Central memory CD8-positive, alpha-beta T cell (primary cell): ENCODE measurements around the gene WDR35.
A peak's percentile ranks its signal among the peaks of the same experiment; 100 is the strongest.

ENCODE experiments used
- ATAC-seq: fragments of 150-1000 bp; cut with Tn5 transposase; replicated peaks from 2 replicates; pipeline ENCODE4 v1.10.0; 2022; ENCODE audit warnings: mild to moderate bottlenecking, moderate FRiP score, moderate number of reproducible peaks; ENCODE audit not compliant: poor library complexity, severe bottlenecking; ENCODE audit errors: extremely low read depth
- DNase-seq, 2 donors: peaks; one replicate each; pipeline ENCODE4 v3.0.0; 2021; ENCODE audit warnings: low spot score in 2 of 2
- H3K27ac Mint-ChIP-seq: one replicate; pipeline ENCODE4 v1.8.0; 2022; ENCODE audit warnings: low read depth, mild to moderate bottlenecking, moderate library complexity, mixed read lengths
- H3K27me3 Mint-ChIP-seq: one replicate; pipeline ENCODE4 v1.8.0; 2022; ENCODE audit warnings: mixed read lengths
- H3K36me3 Mint-ChIP-seq: one replicate; pipeline ENCODE4 v1.8.0; 2022; ENCODE audit warnings: mild to moderate bottlenecking, moderate library complexity, mixed read lengths; ENCODE audit not compliant: insufficient read depth
- H3K4me1 Mint-ChIP-seq: one replicate; pipeline ENCODE4 v1.8.0; 2022; ENCODE audit warnings: mixed read lengths
- H3K4me3 Mint-ChIP-seq: one replicate; pipeline ENCODE4 v1.8.0; 2022; ENCODE audit warnings: mild to moderate bottlenecking, moderate library complexity, mixed read lengths
- H3K9me3 Mint-ChIP-seq: one replicate; pipeline ENCODE4 v1.8.0; 2022; ENCODE audit warnings: mixed read lengths

WDR35 gene

DNA sequence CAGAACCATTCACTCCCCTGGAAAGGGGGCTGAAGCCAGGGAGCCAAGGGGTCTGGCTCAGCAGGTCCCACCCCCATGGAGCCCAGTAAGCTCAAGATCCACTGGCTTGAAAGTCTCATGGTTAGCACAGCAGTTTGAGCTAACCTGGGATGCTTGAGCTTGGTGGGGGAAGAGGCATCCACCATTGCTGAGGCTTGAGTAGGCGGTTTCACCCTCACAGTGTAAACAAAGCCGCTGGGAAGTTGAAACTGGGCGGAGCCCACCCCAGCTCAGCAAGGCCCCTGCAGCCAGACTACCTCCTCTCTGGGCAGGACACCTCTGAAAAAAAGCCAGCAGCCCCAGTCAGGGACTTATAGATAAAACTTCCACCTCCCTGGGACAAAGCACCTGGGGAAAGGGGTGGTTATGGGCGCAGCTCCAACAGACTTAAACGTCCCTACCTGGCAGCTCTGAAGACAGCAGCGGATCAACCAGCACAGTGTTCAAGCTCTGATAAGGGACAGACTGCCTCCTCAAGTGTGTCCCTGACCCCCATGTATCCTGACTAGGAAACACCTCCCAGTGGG lies 73.4 kb downstream of the WDR35 start:
- no peaks in the 10 kb centered on the region for H3K27me3 Mint-ChIP-seq
- H3K4me3 Mint-ChIP-seq: no peak overlapping the region

DNA sequence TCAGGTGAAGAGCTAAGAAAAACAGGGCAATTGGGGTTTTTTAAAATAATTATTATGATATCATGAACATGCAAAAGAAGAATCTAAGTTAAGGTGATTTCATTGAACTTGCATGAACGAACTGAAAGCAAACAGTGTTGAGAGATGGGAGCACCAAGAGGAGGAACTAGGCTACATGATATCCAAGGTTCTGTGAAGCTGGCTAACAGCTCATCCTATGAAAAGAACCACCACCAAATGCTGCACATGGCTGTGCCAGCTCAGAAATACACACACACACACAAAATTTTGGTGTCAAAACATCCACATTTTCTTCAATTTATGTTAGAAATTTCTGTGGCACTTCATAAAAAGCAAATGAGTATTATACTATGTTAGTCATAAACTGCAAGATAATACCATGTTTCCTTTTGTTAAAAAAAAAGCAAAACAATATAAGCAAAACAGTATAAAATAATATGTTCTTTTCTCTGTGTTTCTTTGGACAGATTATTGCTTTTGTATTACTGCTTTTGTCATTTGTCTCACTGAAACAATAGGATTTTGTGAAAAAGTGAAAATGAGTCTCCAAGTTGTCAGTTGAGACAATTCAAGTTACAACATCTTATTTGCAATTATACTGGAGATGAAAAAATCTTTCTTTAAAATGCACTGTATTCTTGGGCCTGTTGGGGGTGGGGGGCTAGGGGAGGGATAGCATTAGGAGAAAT lies 75.5 kb downstream of the WDR35 start:
- Mint-ChIP-seq H3K4me3 (no peak overlapping the region), H3K27ac (no peak overlapping the region), H3K27me3 (no peaks in the 10 kb centered on the region), H3K9me3 (no peaks in the 10 kb centered on the region), H3K36me3 (no peaks in the 10 kb centered on the region), H3K4me1 (no peaks in the 10 kb centered on the region)
- ATAC-seq (no peak), DNase-seq (no peak)

More for the DNA sequence above, 73.4 kb downstream of the WDR35 start:
- Mint-ChIP-seq H3K4me1 (no peaks in the 10 kb centered on the region), H3K36me3 (no peaks in the 10 kb centered on the region), H3K27ac (no peak overlapping the region), H3K9me3 (no peaks in the 10 kb centered on the region)
- no peak for ATAC-seq
- no peak for DNase-seq

DNA sequence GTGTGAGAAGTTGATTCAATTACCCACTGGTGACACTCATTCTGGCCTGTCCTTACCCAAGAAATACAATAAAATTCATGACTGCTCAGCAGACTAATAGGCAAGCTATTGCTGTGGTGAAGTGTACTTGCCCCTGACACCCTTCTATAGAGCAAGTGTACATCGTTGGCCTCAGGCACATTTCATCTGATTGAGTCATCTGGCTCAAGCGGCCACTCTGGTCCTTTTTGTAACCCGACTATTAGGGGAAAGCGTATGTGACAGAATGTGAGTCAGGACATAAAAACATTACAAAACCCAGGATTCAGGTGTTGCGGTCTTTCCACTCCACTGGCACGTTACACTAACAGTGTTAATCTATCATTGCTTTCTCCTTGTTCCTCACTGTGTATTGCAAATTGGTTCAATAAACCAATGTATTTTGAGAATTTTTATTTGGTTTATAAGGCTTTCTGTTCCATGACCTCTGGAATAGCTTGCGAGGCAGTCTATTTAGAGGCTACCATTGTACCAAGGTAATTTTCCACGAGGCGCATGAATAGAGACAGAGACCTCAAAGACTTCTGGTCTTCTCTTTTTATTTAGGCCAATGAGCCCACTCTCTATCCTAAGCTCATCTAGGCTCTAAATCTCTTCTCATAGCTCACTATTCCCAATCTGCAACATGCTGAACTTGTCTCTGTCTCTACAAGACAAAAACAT lies 77.9 kb downstream of the WDR35 start:
- no peaks in the 10 kb centered on the region for H3K36me3 Mint-ChIP-seq
- no peak overlapping the region for H3K27ac Mint-ChIP-seq
- no peaks in the 10 kb centered on the region for H3K9me3 Mint-ChIP-seq
- no peaks in the 10 kb centered on the region for H3K4me1 Mint-ChIP-seq
- no peak overlapping the region for H3K4me3 Mint-ChIP-seq
- ATAC-seq: no peak
- no peaks in the 10 kb centered on the region for H3K27me3 Mint-ChIP-seq
- DNase-seq: no peak

DNA sequence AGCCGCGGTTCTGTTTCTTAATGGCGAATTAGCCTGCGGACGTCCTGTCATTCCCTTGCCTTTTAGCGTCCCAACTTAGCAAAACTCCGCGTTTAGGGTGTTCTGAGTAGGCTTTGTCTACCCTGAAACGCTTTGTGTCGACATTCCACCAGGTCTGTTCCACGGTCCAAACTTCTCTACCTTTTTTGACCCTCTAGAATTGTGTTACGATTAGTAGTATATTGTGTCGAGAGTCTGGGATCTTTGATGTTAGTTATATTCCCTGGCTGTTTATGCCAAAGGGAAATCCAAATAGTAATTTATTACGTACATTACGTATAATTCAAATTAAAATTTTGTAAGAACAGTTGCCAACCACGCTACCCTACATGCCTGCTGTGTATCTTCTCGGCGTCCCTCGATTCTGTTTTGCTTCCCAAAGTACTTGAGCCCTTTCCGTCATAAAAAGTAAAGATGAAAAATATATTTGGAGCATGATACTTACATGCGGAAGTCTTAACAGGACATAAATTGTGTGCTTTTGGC lies 87.6 kb downstream of the WDR35 start:
- Mint-ChIP-seq H3K4me1 (peaks cover 25% of the 10 kb centered on the region), H3K9me3 (no peaks in the 10 kb centered on the region), H3K36me3 (peaks cover 31% of the 10 kb centered on the region), H3K27ac (peak overlapping the region; percentile 94), H3K4me3 (peak overlapping the region; percentile 85), H3K27me3 (peaks cover 19% of the 10 kb centered on the region)
- peak; percentile 4 for ATAC-seq
- DNase-seq: no peak

DNA sequence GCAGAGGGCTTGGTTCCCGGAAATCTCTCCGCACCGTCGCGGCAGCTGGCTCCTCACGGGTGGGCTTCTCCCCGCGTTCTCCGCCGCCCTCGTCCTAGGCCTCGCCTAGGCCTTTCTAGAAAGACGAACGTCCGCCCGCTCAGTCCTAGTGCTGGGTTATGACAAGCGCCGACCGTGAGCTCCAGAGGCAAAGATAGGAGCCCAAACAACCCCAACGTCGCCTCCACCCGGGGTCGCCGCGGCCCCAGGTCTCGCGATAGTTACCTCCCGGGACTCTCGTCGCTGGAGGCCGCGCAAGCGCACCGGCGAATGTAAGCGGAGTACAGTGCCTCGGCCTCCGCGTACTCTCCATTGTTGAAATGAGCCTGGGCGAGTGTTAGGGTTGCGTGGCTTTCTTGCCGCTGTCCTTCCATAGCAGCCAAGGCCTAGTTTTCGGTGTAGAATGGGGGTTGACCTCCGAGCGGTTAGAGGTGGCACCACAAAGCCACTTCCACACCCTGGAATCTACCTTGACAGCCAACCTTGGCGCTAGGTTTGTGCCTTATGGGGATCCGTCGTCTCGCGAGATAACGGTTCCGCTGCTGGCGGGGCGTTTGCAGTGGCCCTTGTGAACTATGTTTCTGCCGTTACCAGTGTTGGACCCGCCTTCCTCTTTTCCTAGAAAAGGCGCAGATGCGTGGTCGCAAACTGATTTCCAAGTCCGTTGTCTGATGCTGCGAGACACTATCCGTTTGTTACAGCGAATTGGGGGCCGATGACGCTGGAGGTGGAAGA lies 88.3 kb downstream of the WDR35 start, which contains the start of gene TTC32:
TTC32 (minus strand) TSS at position 542 of the 774 bp plus-strand sequence; CDS start at position 413, 129 bp downstream.
- DNase-seq (peak; percentile 91 to 93), ATAC-seq (peak; percentile 87)
- Mint-ChIP-seq H3K4me1 (peaks cover 25% of the 10 kb centered on the region), H3K36me3 (peaks cover 31% of the 10 kb centered on the region), H3K27ac (peak within 1 kb of the TSS; percentile 94), H3K9me3 (no peaks in the 10 kb centered on the region), H3K27me3 (peaks cover 19% of the 10 kb centered on the region), H3K4me3 (peak within 1 kb of the TSS; percentile 85)

DNA sequence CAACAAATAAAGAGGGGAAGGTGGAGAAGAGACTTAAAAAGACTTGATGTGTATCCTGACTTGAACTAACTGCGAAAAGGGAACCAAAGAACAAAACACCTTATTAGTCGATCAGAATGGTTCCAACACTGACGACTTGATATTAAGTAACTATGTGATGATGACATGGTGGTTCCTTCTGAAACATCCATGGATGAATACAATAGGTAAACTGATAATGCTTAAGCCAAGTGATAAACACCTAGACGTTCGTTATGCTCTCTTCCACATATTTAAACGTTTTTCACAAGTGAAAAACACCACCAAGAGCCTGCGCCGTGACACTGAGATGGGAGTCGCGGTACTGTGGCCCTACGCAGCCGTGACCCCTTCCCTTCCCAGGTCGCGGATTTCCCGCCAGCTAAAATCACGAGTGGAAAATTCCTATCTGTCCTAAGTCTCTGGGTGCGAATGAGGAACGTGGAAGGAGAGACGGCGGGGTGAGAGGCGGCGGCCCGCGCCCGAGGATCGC lies 88.9 kb downstream of the WDR35 start:
- peak; percentile 4 for ATAC-seq
- Mint-ChIP-seq H3K27ac (peak overlapping the region; percentile 94), H3K4me3 (peak overlapping the region; percentile 85), H3K36me3 (peaks cover 31% of the 10 kb centered on the region), H3K4me1 (peaks cover 25% of the 10 kb centered on the region), H3K27me3 (peaks cover 19% of the 10 kb centered on the region), H3K9me3 (no peaks in the 10 kb centered on the region)
- DNase-seq: no peak

DNA sequence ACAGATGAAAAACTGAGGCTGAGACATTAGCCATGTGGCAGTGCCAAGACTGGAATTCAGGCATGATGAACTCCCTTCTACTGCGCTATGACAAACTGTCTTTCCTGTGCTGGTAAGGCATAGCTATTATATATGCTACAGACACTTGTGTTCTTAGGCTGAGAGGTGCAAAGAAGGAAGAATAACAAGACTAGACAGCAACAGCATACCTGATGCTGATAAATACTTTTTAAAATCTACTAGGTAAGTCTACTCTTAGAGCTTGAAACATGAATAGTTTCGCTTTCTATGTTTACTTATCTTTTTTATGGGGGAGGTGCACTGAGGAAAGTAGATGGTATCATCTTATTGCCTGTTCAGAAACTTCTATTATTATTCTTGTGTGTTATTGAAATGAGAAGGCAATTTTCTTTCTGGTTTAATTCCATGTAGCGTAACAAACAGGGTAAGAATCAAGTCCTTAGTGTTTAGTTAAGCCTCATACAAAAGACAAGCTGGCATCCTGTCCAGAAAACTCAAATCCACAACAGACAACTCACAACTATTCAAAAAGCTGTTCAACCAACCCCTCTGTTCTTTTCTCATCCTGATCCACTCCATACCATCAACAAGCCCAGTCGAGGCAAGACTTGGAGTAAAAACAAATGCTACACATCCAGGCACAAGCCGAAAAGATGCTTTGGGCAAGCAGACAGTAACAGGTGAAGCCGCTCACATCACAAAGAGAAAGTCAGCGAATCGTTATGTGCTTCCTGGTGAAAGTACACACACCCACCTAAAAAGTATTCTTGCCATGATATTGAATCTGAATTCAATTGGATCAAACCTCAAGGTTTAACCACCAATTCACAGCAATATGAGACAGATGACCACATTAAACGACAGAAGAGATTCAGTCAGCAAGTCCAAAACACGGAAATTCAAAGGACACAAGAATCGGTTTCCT lies 89.6 kb downstream of the WDR35 start:
- H3K36me3 Mint-ChIP-seq: peaks cover 31% of the 10 kb centered on the region
- peak overlapping the region; percentile 94 for H3K27ac Mint-ChIP-seq
- ATAC-seq (peak; percentile 29), DNase-seq (peak in 1 of 2 donors; percentile 24)
- no peaks in the 10 kb centered on the region for H3K9me3 Mint-ChIP-seq
- peaks cover 19% of the 10 kb centered on the region for H3K27me3 Mint-ChIP-seq
- H3K4me1 Mint-ChIP-seq: peaks cover 25% of the 10 kb centered on the region
- H3K4me3 Mint-ChIP-seq: peak overlapping the region; percentile 85

DNA sequence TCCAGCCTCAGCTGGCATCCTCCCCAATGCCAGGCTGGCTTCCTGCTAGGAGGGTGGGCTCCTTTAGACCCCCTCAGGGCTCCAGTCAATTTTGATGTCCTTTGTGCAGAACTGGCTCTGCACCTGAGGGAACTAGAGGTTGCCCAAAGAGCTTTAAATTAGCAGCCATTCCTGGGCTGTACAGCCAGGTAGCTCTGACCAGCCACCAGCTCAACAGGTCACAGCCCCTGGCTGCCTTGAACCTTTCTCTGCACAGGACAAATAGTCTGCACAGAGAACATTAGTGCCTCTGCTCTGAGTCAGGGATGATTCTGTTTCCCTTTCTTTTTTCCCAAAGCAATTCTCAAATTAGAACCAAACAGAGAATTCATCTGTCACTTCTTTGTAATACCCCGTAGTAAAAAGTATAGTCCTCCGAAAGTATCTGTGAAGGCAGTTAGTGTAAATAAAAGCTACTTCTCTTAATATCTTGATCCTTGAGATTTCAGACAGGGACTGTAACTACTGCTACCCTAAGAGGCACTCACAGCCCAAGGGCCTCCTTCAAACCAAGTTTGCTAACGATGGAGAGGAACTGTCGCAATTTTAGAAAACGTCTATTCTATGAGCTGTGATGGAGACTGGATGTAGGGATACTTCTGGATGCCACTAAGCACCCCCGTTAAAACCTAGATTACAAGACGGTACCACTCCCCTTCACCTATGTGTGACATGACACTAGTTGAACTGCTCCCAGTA lies 91.1 kb downstream of the WDR35 start:
- H3K27me3 Mint-ChIP-seq: peaks cover 9% of the 10 kb centered on the region
- H3K4me3 Mint-ChIP-seq: peak overlapping the region; percentile 9
- H3K4me1 Mint-ChIP-seq: peaks cover 32% of the 10 kb centered on the region
- peaks cover 37% of the 10 kb centered on the region for H3K36me3 Mint-ChIP-seq
- H3K9me3 Mint-ChIP-seq: no peaks in the 10 kb centered on the region
- ATAC-seq (no peak), DNase-seq (no peak)
- H3K27ac Mint-ChIP-seq: no peak overlapping the region

DNA sequence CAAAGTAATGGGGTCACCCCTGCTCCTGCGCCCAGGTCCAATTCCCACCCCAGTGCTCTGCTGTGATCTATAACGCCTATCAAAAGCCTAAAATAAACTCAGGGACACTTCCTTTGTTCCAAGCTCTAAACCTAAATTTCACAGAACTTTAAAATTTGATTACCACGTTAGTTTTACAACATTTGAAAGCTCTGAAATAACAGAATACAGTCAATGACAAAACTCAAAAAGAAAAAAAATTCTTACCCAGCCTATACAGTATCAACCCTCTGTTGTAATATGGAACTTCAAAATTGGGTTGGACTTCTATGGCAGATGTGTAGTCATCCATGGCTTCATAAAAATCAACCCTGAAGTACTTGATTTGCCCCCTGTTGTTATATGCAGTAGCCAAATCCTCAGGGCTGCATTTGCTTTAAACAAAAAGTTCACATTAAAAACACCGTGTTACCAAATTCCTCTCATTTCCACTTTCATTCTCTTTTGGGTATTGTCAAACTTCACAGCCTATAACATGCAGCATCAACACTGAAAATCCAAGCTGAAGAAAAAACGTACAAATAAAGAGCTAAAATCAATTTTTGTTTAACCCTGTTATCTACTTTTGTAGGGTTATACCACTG lies 92.2 kb downstream of the WDR35 start:
- Mint-ChIP-seq H3K4me3 (no peak overlapping the region), H3K36me3 (peaks cover 37% of the 10 kb centered on the region), H3K27me3 (no peaks in the 10 kb centered on the region), H3K27ac (peak overlapping the region; percentile 29), H3K4me1 (peaks cover 36% of the 10 kb centered on the region), H3K9me3 (no peaks in the 10 kb centered on the region)
- no peak for ATAC-seq
- no peak for DNase-seq

DNA sequence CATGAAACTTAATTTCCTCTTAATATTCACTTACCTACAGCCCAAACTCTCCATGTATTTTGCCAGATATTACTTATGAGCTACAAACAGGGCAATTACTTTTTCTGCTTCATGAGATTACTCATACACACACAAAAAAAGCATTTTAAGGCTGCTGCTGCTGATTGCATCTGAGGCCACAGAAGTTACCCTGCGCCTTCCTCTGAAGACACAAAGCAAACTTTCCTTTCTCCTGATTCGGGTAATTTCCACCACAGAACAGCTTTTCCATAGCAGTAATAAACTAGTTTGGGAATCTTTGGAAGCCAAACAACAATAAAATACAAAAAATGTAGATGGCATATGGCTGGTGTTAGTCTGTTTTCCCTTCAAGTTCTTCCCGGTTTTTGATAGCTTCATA lies 94.4 kb downstream of the WDR35 start:
- Mint-ChIP-seq H3K4me1 (peaks cover 39% of the 10 kb centered on the region), H3K27ac (no peak overlapping the region), H3K27me3 (no peaks in the 10 kb centered on the region), H3K36me3 (peaks cover 16% of the 10 kb centered on the region), H3K4me3 (no peak overlapping the region), H3K9me3 (no peaks in the 10 kb centered on the region)
- DNase-seq (no peak), ATAC-seq (no peak)
